Measurements from ENCODE around the gene C6orf15.
"Not testable (repeated sequence)": the region's sequence is repeated elsewhere in the genome, so short reads cannot be mapped to it uniquely, and the experiment has no call there.

C6orf15 gene

GRCh38 chr6:31067891-31068668 lies 44.3 kb downstream of the C6orf15 start:
- H3K36me3 ChIP-seq (ENCODE audit: control insufficient read depth, insufficient read depth, low read length); H3K9me3 ChIP-seq (ENCODE audit: control insufficient read depth, insufficient read depth, low read length); DNase-seq (ENCODE audit: low read depth, low spot score); H3K4me1 ChIP-seq (ENCODE audit: control insufficient read depth, insufficient read depth, low read length); H3K27me3 ChIP-seq (ENCODE audit: control insufficient read depth, insufficient read depth, low read length); H3K27ac ChIP-seq (ENCODE audit: low read length); H3K4me3 ChIP-seq (ENCODE audit: low read length): not testable (repeated sequence)
- WGBS (ENCODE audit: insufficient coverage, insufficient read length) = no CpG with 5 or more reads among the region's 11 CpGs

- H3K9me3 ChIP-seq (ENCODE audit: control insufficient read depth, insufficient read depth, low read length); DNase-seq (ENCODE audit: low read depth, low spot score); H3K4me3 ChIP-seq (ENCODE audit: low read length); H3K36me3 ChIP-seq (ENCODE audit: control insufficient read depth, insufficient read depth, low read length); H3K4me1 ChIP-seq (ENCODE audit: control insufficient read depth, insufficient read depth, low read length); H3K27me3 ChIP-seq (ENCODE audit: control insufficient read depth, insufficient read depth, low read length); H3K27ac ChIP-seq (ENCODE audit: low read length): not testable (repeated sequence)
- WGBS (ENCODE audit: insufficient coverage, insufficient read length) = no CpG with 5 or more reads among the region's 32 CpGs
Observed at GRCh38 chr6:31067028-31067427, 45.3 kb downstream of the C6orf15 start.

- no CpG with 5 or more reads among the region's 2 CpGs for WGBS (ENCODE audit: insufficient coverage, insufficient read length)
- H3K27me3 ChIP-seq (ENCODE audit: control insufficient read depth, insufficient read depth, low read length) = peaks cover 2% of the 10 kb centered on the region; the same call in 1 of the 2 replicates
- H3K36me3 ChIP-seq (ENCODE audit: control insufficient read depth, insufficient read depth, low read length) = no peaks in the 10 kb centered on the region
- no peak overlapping the region for H3K4me3 ChIP-seq (ENCODE audit: low read length)
- H3K4me1 ChIP-seq (ENCODE audit: control insufficient read depth, insufficient read depth, low read length) = no peaks in the 10 kb centered on the region
- H3K9me3 ChIP-seq (ENCODE audit: control insufficient read depth, insufficient read depth, low read length) = no peaks in the 10 kb centered on the region
- no peak overlapping the region for H3K27ac ChIP-seq (ENCODE audit: low read length)
- no peak for DNase-seq (ENCODE audit: low read depth, low spot score)
Observed at GRCh38 chr6:31065556-31065955, 46.8 kb downstream of the C6orf15 start.

- WGBS (ENCODE audit: insufficient coverage, insufficient read length) = no CpG with 5 or more reads among the region's 7 CpGs
Observed at GRCh38 chr6:31063906-31064435, 48.4 kb downstream of the C6orf15 start.

More at GRCh38 chr6:31063906-31064435, 48.4 kb downstream of the C6orf15 start:
- no peaks in the 10 kb centered on the region for H3K4me1 ChIP-seq (ENCODE audit: control insufficient read depth, insufficient read depth, low read length)
- peaks cover 2% of the 10 kb centered on the region; the same call in 1 of the 2 replicates for H3K27me3 ChIP-seq (ENCODE audit: control insufficient read depth, insufficient read depth, low read length)
- H3K9me3 ChIP-seq (ENCODE audit: control insufficient read depth, insufficient read depth, low read length) = no peaks in the 10 kb centered on the region
- H3K36me3 ChIP-seq (ENCODE audit: control insufficient read depth, insufficient read depth, low read length) = no peaks in the 10 kb centered on the region
- no peak for DNase-seq (ENCODE audit: low read depth, low spot score)
- H3K4me3 ChIP-seq (ENCODE audit: low read length) = no peak overlapping the region
- no peak overlapping the region for H3K27ac ChIP-seq (ENCODE audit: low read length)
